HK-2 (cell line): ENCODE results near the gene SNX8.
A peak's percentile ranks its signal among the peaks of the same experiment; 100 is the strongest.

Experiments
- DNase-seq: peaks from one replicate; pipeline ENCODE4 v3.0.0-alpha.2; 2018; ENCODE audit not compliant: unreplicated experiment

SNX8 gene

GRCh38 chr7:2264158-2264557 is 50.1 kb downstream of the SNX8 start:
- no peak for DNase-seq

- no peak for DNase-seq
Observed at GRCh38 chr7:2263176-2263575, 51.1 kb downstream of the SNX8 start.

GRCh38 chr7:2261611-2262010 is 52.6 kb downstream of the SNX8 start:
- DNase-seq: no peak

- DNase-seq: peak; percentile 68
Observed at GRCh38 chr7:2260820-2261219, 53.4 kb downstream of the SNX8 start.

- DNase-seq: no peak
Observed at GRCh38 chr7:2259480-2259879, 54.8 kb downstream of the SNX8 start.

- DNase-seq: no peak
Observed at GRCh38 chr7:2258661-2259365, 55.4 kb downstream of the SNX8 start.

- DNase-seq: no peak
Observed at GRCh38 chr7:2257651-2258050, 56.6 kb downstream of the SNX8 start.

- DNase-seq: no peak
Observed at GRCh38 chr7:2257046-2257551, 57.1 kb downstream of the SNX8 start.

- DNase-seq: no peak
Observed at GRCh38 chr7:2256306-2257045, 57.8 kb downstream of the SNX8 start.

GRCh38 chr7:2255145-2256139 is 58.8 kb downstream of the SNX8 start:
- DNase-seq: no peak

GRCh38 chr7:2254429-2255144 is 59.7 kb downstream of the SNX8 start:
- DNase-seq: no peak

- DNase-seq: no peak
Observed at GRCh38 chr7:2253525-2254244, 60.6 kb downstream of the SNX8 start.

- no peak for DNase-seq
Observed at GRCh38 chr7:2253021-2253420, 61.2 kb downstream of the SNX8 start.

- no peak for DNase-seq
Observed at GRCh38 chr7:2251841-2252771, 62.1 kb downstream of the SNX8 start.

GRCh38 chr7:2251381-2251780 is 62.9 kb downstream of the SNX8 start:
- DNase-seq: no peak

GRCh38 chr7:2249744-2250323 is 64.4 kb downstream of the SNX8 start:
- no peak for DNase-seq

GRCh38 chr7:2248984-2249694 is 65.1 kb downstream of the SNX8 start:
- DNase-seq: peak; percentile 89
